Stimulated activated CD8-positive, alpha-beta memory T cell treated with anti-CD3 and anti-CD28 coated beads, Interleukin-4, amount 100 ng/mL, for 48 hours (primary cell): ENCODE results near the gene KRT35.

Source experiments
- DNase-seq: peaks from one replicate; pipeline ENCODE4 v3.0.0-alpha.2; 2020

Gene KRT35

GRCh38 chr17:41486809-41487530 is 6.0 kb upstream of the KRT35 start:
- DNase-seq: peak; percentile 80

- DNase-seq: no peak
These were observed 5.4 kb upstream of the KRT35 start for GRCh38 chr17:41486316-41486715.

GRCh38 chr17:41484920-41485904 is 4.3 kb upstream of the KRT35 start:
- DNase-seq: no peak

GRCh38 chr17:41483991-41484826 is 3.3 kb upstream of the KRT35 start:
- DNase-seq: no peak

GRCh38 chr17:41483531-41483930 is 2.6 kb upstream of the KRT35 start:
- DNase-seq: no peak

GRCh38 chr17:41480581-41480980 is 370 bp downstream of the KRT35 start:
- no peak for DNase-seq

- DNase-seq: no peak
These were observed 815 bp downstream of the KRT35 start for GRCh38 chr17:41480136-41480535.

- no peak for DNase-seq
These were observed 2.7 kb downstream of the KRT35 start for GRCh38 chr17:41478237-41478636.

GRCh38 chr17:41476866-41477815 is 3.8 kb downstream of the KRT35 start:
- no peak for DNase-seq

GRCh38 chr17:41475421-41475820 is 5.5 kb downstream of the KRT35 start:
- DNase-seq: no peak

- DNase-seq: no peak
These were observed 6.1 kb downstream of the KRT35 start for GRCh38 chr17:41474863-41475262.

- no peak for DNase-seq
These were observed 12.6 kb downstream of the KRT35 start for GRCh38 chr17:41468346-41468745.

- DNase-seq: no peak
These were observed 13.4 kb downstream of the KRT35 start for GRCh38 chr17:41467561-41467960.

GRCh38 chr17:41466988-41467387 is 14.0 kb downstream of the KRT35 start, which contains the start of gene KRT32:
KRT32 (minus strand) TSS chr17:41467386; CDS start chr17:41467325, 61 bp downstream.
- no peak for DNase-seq

- DNase-seq: no peak
These were observed 16.3 kb downstream of the KRT35 start for GRCh38 chr17:41464682-41465081.

GRCh38 chr17:41464173-41464572 is 16.8 kb downstream of the KRT35 start:
- no peak for DNase-seq

GRCh38 chr17:41463746-41464145 is 17.2 kb downstream of the KRT35 start:
- DNase-seq: no peak

GRCh38 chr17:41462705-41463104 is 18.2 kb downstream of the KRT35 start:
- no peak for DNase-seq

- no peak for DNase-seq
These were observed 23.3 kb downstream of the KRT35 start for GRCh38 chr17:41457676-41458075.

- no peak for DNase-seq
These were observed 24.7 kb downstream of the KRT35 start for GRCh38 chr17:41456204-41456603.

GRCh38 chr17:41455236-41455635 is 25.7 kb downstream of the KRT35 start:
- DNase-seq: no peak

GRCh38 chr17:41453066-41453465 is 27.9 kb downstream of the KRT35 start:
- DNase-seq: no peak
